CD4-positive, alpha-beta T cell (primary cell): ENCODE data around the gene MTX2. TPM values are rescaled to one million over a fixed set of nuclear protein-coding genes. Genes with fewer than 3 reads are reported as not detected.
"Not testable (repeated sequence)": the region's sequence is repeated elsewhere in the genome, so short reads cannot be mapped to it uniquely, and the experiment has no call there.

Experiments
- ATAC-seq: fragments of 200-7000 bp; cut with Tn5 transposase; one replicate; pipeline ENCODE4 v1.10.0; 2022; ENCODE audit warnings: mild to moderate bottlenecking; ENCODE audit not compliant: poor library complexity
- CTCF ChIA-PET: fragments of 350-600 bp; sonication (Branson Sonifier 250); formaldehyde crosslinking; loops from one replicate; lab custom pipeline; 2021; ENCODE audit warnings: antibody characterized with exemption, inconsistent platforms; lab: Charles Lee
- POLR2A ChIA-PET: fragments of 350-600 bp; sonication (Branson Sonifier 250); formaldehyde crosslinking; loops from one replicate; lab custom pipeline; 2021; ENCODE audit warnings: antibody characterized with exemption, inconsistent platforms; lab: Charles Lee
- DNase-seq, 14 experiments: peaks; one replicate each; pipeline ENCODE4 v3.0.0-alpha.2; 2013 to 2020; ENCODE audit warnings: mixed read lengths in 2 of 14
- H3K27ac ChIP-seq, 2 donors: one replicate each; pipeline versions ENCODE4 v1.5.1 to v1.7.0; 2013; ENCODE audit warnings: low read length in 2 of 2, low read depth in 1 of 2, mild to moderate bottlenecking in 1 of 2
- H3K27me3 ChIP-seq, 2 experiments: 1 replicate in 1 of 2; 2 replicates in 1 of 2; pipeline versions ENCODE4 v1.6.1 to v1.7.0; 2013; ENCODE audit warnings: low read length in 2 of 2, control low read depth in 1 of 2, mild to moderate bottlenecking in 1 of 2, moderate library complexity in 1 of 2; ENCODE audit not compliant: insufficient read depth in 2 of 2, control insufficient read depth in 1 of 2
- H3K36me3 ChIP-seq: one replicate; pipeline ENCODE4 v1.6.1; 2013; ENCODE audit warnings: low read length, control low read depth; ENCODE audit not compliant: insufficient read depth
- H3K4me1 ChIP-seq: one replicate; pipeline ENCODE4 v1.6.1; 2013; ENCODE audit warnings: low read length, control low read depth; ENCODE audit not compliant: insufficient read depth
- H3K4me3 ChIP-seq: one replicate; pipeline ENCODE4 v1.5.1; 2013; ENCODE audit warnings: mild to moderate bottlenecking, low read length, moderate library complexity
- H3K9me3 ChIP-seq, 2 experiments: 1 replicate in 1 of 2; 2 replicates in 1 of 2; pipeline versions ENCODE4 v1.6.1 to v1.7.0; 2013; ENCODE audit warnings: low read length in 2 of 2, mild to moderate bottlenecking in 2 of 2, control low read depth in 1 of 2, moderate library complexity in 1 of 2; ENCODE audit not compliant: control insufficient read depth in 1 of 2, insufficient read depth in 1 of 2
- H3K27ac Mint-ChIP-seq: one replicate; pipeline ENCODE4 v1.8.0; 2020; ENCODE audit warnings: mixed read lengths
- H3K27me3 Mint-ChIP-seq: one replicate; pipeline ENCODE4 v1.8.0; 2021; ENCODE audit warnings: mixed read lengths
- H3K36me3 Mint-ChIP-seq: one replicate; pipeline ENCODE4 v1.8.0; 2021; ENCODE audit warnings: low read depth, mixed read lengths
- H3K4me1 Mint-ChIP-seq: one replicate; pipeline ENCODE4 v1.8.0; 2021; ENCODE audit warnings: low read depth, mixed read lengths
- H3K4me3 Mint-ChIP-seq: one replicate; pipeline ENCODE4 v1.8.0; 2020; ENCODE audit warnings: mild to moderate bottlenecking, mixed read lengths
- H3K9me3 Mint-ChIP-seq: one replicate; pipeline ENCODE4 v1.8.0; 2020; ENCODE audit warnings: mixed read lengths
- CTCF ChIP-seq: fragments of 200-600 bp; IDR thresholded peaks from one replicate; pipeline ENCODE4 v1.8.0; 2022; ENCODE audit warnings: antibody characterized with exemption, mild to moderate bottlenecking
- intact Hi-C, 2 experiments: fragments of 100-400 bp; cut with DNase I in 1 of 2; cut with micrococcal nuclease in 1 of 2; formaldehyde crosslinking; loops; one replicate each; pipeline versions ENCODE4 v1.15.1 to v1.9.0; 2023 to 2025; cut with DNase I, micrococcal nuclease
- total RNA-seq, 174 experiments: library from RNA in 2 of 174; stranded (reverse) in 2 of 174; gene quantifications; one replicate each; pipeline ENCODE4 v1.2.3 and lab custom pipeline; 2021 to 2026

Gene MTX2
- total RNA-seq, 2 experiments from 2014 or later, result 5.0 to 5.2 TPM

GRCh38 chr2:176297737-176298136 lies 28.5 kb downstream of the MTX2 start:
- TF ChIP-seq CTCF, result no peak
- H3K36me3 Mint-ChIP-seq, result peaks cover 13% of the 10 kb centered on the region
- intact Hi-C loops, result no loop called here
- DNase-seq (no peak), ATAC-seq (no peak)
- Histone ChIP-seq H3K36me3 (peaks cover 4% of the 10 kb centered on the region), H3K4me3 (no peak overlapping the region), H3K27ac (no peak overlapping the region), H3K9me3 (no peaks in the 10 kb centered on the region), H3K27me3 (no peaks in the 10 kb centered on the region), H3K4me1 (no peaks in the 10 kb centered on the region)
- ChIA-PET POLR2A (no interaction called here), CTCF (interaction anchor here (0.7 kb wide), 1 partner anchor 1237 kb away, joined by 3 read pairs; no protein-coding TSS in a partner anchor)
- peaks cover 4% of the 10 kb centered on the region for H3K4me1 Mint-ChIP-seq
- no peak overlapping the region for H3K4me3 Mint-ChIP-seq
- H3K27ac Mint-ChIP-seq, result no peak overlapping the region
- H3K9me3 Mint-ChIP-seq, result no peaks in the 10 kb centered on the region
- no peaks in the 10 kb centered on the region for H3K27me3 Mint-ChIP-seq

- H3K4me1 ChIP-seq, ATAC-seq, H3K4me1 Mint-ChIP-seq, H3K4me3 Mint-ChIP-seq, H3K4me3 ChIP-seq, H3K9me3 Mint-ChIP-seq, H3K9me3 ChIP-seq, intact Hi-C loops, DNase-seq, POLR2A ChIA-PET, H3K27me3 ChIP-seq, H3K27ac Mint-ChIP-seq, H3K27me3 Mint-ChIP-seq, H3K36me3 ChIP-seq, H3K27ac ChIP-seq, CTCF ChIA-PET: not testable (repeated sequence)
- H3K36me3 Mint-ChIP-seq, result peaks cover 56% of the 10 kb centered on the region
Observed at GRCh38 chr2:176306020-176306419, 36.8 kb downstream of the MTX2 start.

GRCh38 chr2:176317199-176317598 lies 48.0 kb downstream of the MTX2 start:
- no peaks in the 10 kb centered on the region for H3K4me1 Mint-ChIP-seq
- no peaks in the 10 kb centered on the region for H3K4me1 ChIP-seq
- H3K27ac ChIP-seq, result no peak overlapping the region
- no peaks in the 10 kb centered on the region for H3K9me3 Mint-ChIP-seq
- intact Hi-C loops, result no loop called here
- TF ChIP-seq CTCF, result no peak
- CTCF ChIA-PET, result no interaction called here
- no peaks in the 10 kb centered on the region for H3K27me3 Mint-ChIP-seq
- no peak overlapping the region for H3K27ac Mint-ChIP-seq
- no peaks in the 10 kb centered on the region for H3K27me3 ChIP-seq
- no peak overlapping the region for H3K4me3 Mint-ChIP-seq
- DNase-seq, result no peak
- H3K9me3 ChIP-seq, result no peaks in the 10 kb centered on the region
- no peak for ATAC-seq
- peaks cover 5% of the 10 kb centered on the region for H3K36me3 ChIP-seq
- H3K36me3 Mint-ChIP-seq, result peaks cover 19% of the 10 kb centered on the region
- POLR2A ChIA-PET, result no interaction called here
- H3K4me3 ChIP-seq, result no peak overlapping the region

DNA sequence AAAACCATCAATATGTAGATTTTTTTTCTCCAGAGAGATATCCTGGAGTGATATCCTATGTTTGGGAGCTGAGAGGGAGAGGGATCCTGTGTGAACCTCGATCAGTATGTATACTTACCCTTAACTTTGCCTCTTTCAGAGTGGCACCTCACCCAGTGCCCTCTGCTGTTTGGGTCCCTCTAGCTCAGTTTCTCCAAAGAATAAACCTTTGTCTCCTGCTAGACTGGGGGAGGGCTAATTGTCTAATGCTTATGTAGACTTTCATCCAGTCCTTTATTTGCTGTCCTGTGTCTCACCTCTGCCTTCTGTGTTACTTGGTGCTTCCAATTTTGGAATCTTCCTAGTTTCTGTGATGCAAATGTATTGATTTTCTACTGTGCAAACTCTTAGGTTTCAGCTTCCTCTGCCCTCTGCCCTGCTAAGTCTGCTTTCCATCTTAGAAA lies 48.4 kb downstream of the MTX2 start:
- intact Hi-C loops, result no loop called here
- Mint-ChIP-seq H3K4me1 (no peaks in the 10 kb centered on the region), H3K9me3 (no peaks in the 10 kb centered on the region), H3K27me3 (no peaks in the 10 kb centered on the region), H3K27ac (no peak overlapping the region), H3K36me3 (peaks cover 18% of the 10 kb centered on the region), H3K4me3 (no peak overlapping the region)
- ATAC-seq (no peak), DNase-seq (no peak)
- Histone ChIP-seq H3K27me3 (no peaks in the 10 kb centered on the region), H3K36me3 (peaks cover 5% of the 10 kb centered on the region), H3K4me1 (no peaks in the 10 kb centered on the region), H3K27ac (no peak overlapping the region), H3K9me3 (no peaks in the 10 kb centered on the region), H3K4me3 (no peak overlapping the region)
- CTCF ChIA-PET, result no interaction called here
- TF ChIP-seq CTCF, result no peak
- POLR2A ChIA-PET, result no interaction called here
